Ramos (cell line): ENCODE results near the gene EHD4.

Experiments used
- in situ Hi-C: fragments of 300-500 bp; cut with MboI; formaldehyde crosslinking; loops from one replicate; pipeline ENCODE4 v1.14.3; 2022; ENCODE audit warnings: low sequenced_read_pairs; ENCODE audit not compliant: unreplicated experiment

Gene EHD4

GRCh38 chr15:41850482-41851166 is 121.7 kb downstream of the EHD4 start:
- in situ Hi-C loops, result no loop called here

DNA sequence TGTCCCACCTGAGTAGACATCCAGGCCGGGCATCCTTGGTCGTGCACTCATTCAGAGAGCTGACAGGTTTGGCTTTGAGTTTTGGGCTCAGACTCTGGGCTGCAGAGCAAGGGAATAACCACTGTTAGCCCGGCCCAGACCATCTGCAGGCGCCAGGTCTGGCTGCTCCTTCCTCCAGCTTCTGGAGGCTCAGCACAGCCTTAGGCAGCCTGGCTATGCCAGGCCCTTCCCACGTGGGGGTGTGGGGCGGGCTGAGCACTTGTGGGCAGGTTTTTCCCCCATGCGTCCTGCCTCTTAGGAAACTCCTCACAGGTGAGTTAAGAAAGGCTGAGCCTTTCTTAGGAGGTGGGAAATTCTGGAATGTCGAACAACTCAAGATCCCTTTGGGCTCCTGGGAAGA is 122.5 kb downstream of the EHD4 start:
- in situ Hi-C loops, result no loop called here

- in situ Hi-C loops, result no loop called here
Measured at GRCh38 chr15:41849204-41849603, 123.2 kb downstream of the EHD4 start.

- in situ Hi-C loops, result no loop called here
Measured at GRCh38 chr15:41848631-41849030, 123.7 kb downstream of the EHD4 start.

DNA sequence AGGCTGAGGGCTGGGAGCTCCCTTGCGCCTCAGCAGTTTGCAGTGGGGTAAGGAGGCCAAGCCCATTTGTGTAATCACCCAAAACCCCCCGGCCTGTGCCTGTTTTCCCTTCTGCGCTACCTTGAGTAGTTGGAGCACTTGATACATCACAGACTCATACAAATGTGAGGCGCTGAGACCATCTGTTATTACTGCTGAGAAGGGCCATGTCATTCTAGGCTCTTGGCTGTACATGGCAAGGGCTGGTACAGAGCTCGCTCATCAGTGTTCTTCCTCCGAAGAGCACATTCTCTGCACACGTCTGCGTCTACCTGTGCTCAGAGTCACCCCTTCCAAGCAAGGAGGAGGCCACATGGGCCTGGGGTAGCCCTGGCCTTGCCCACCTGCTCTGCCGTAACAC is 124.4 kb downstream of the EHD4 start:
- in situ Hi-C loops, result no loop called here

- in situ Hi-C loops, result no loop called here
Measured at GRCh38 chr15:41847206-41847605, 125.2 kb downstream of the EHD4 start.
